ENCODE measurements around the gene L3MBTL4. TPM values are rescaled to one million over a fixed set of nuclear protein-coding genes. Genes with fewer than 3 reads are reported as not detected.
A peak's percentile ranks its signal among the peaks of the same experiment; 100 is the strongest.
"Not testable (repeated sequence)": the region's sequence is repeated elsewhere in the genome, so short reads cannot be mapped to it uniquely, and the experiment has no call there.

Gene L3MBTL4
- 10.9 TPM for total RNA-seq

- ATAC-seq (peak; percentile 78), DNase-seq (ENCODE audit: low spot score) (peak; percentile 81)
Observed at GRCh38 chr18:6414723-6415417, at the start of gene L3MBTL4. Gene L3MBTL4 (minus strand): TSS chr18:6414911. CDS start chr18:6311625, 103,286 bp downstream.

DNA sequence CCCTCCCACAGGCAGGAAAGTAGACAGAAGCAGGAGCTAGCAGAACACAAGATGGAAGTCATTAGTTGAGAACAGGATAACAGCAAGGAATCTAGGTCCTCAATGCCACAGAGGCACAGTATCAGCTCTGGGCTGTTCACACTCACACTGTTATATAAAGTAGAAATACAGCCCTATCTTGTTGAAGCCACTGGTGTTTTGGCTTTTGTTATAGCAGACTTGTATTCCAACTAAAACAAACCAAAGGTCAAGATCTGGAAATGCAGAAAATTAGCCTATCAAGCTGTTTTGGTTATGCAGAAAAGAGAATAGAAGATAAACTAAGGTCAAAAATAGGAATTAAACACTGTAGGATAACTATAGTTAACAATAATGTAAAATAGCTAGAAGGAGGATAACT, 37.5 kb upstream of the L3MBTL4 start:
- ATAC-seq (peak; percentile 97), DNase-seq (ENCODE audit: low spot score) (no peak)

GRCh38 chr18:6449213-6449612, 34.5 kb upstream of the L3MBTL4 start:
- DNase-seq (ENCODE audit: low spot score) (no peak), ATAC-seq (no peak)

DNA sequence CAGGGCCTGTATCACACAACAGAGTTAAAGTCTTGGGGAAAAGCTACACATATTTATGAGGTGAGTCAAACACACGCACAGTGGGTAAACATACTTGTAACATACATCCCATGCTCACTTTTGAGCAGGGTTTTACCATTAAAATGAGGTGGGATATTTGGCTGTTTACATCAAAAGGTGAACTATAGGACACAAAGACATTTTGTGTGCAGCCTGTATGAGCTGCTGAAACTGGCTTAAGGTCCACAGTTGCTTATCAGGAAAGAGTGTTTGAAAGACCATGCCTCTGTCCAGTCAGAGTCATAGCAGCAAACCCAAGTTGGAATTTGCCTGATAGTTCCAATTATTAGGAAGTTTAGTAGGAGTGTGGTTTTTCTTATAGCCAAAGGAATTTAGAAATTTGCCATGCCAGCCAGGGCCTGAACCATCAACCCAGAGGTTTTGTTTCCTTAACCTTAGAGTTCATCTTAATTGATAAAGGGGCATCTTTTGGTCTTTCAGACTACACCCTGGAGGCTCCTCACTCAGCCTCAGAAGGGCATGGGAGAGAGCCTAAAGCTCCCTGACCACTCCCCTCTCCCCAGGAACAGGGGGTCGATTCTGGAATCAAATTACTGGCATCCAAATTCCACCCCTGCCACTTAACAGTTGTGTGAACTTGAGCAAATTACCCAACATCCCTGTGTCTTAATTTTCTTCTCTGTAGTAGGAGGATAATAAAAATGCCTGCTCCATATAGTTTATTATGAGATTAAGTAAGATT, 29.9 kb upstream of the L3MBTL4 start:
- ATAC-seq (no peak), DNase-seq (ENCODE audit: low spot score) (no peak)

DNA sequence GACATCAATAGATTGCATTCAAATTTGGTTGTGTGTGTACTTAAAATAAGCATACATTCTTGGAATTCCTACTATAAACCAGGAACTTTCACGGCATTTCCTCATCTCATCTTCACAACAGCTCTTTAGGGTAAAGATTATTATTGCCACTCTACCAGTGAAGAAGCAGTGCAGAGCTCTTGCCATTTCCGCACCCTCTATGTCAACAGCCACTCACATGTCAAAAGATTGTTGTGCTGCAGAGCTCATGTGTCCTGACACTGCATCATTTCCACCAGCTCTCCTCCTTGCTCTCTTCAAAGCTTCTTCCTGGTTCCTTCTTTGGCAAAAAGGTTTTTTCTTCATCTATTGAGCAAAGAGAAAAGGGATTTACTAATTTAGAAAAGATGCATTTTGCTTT, 26.5 kb upstream of the L3MBTL4 start:
- DNase-seq (ENCODE audit: low spot score) (no peak), ATAC-seq (no peak)

- DNase-seq (ENCODE audit: low spot score) (no peak), ATAC-seq (no peak)
Observed at GRCh38 chr18:6437937-6438818, 23.5 kb upstream of the L3MBTL4 start.

DNA sequence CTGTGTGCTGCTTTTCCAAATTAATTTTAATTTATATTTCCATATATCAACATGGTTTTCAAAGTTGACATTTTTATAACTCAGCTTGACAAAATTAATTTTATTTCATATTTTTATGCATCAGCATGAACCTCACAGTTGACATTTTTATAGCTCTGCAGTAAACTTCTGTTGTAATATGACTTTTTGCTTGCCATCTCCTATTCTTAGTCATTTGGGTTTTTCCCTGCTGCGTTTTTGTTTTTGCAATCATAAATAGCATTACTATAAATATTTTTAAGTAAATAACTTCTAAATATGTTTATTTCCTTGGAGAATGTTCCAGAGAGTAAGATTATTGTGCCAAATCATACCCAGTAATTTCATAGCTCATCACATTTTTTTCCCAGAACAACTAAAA, 21.0 kb upstream of the L3MBTL4 start:
- ATAC-seq: no peak

GRCh38 chr18:6434987-6435709, 20.4 kb upstream of the L3MBTL4 start:
- no peak for ATAC-seq
- DNase-seq (ENCODE audit: low spot score): no peak

More for the DNA sequence above, 21.0 kb upstream of the L3MBTL4 start:
- no peak for DNase-seq (ENCODE audit: low spot score)

DNA sequence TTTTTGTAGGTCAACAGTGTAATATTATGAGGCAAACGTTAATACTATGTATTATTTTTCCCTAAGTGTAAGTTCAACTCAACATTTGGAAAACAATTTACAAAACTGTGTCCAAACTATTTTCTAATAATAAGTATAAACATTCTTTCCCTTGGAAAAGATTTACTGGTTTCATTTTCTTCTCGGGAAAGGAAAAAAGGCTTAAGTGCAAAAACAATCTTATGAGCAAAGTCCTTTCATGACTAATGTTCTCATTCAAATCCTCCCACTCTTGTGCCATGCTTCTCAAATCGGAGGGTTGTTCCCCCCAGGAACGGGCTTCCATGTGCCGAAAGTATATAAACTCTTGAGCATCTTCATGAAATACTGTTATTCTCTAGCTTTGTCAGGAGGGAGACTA, 19.8 kb upstream of the L3MBTL4 start:
- DNase-seq (ENCODE audit: low spot score) (no peak), ATAC-seq (no peak)

GRCh38 chr18:6431659-6432318, 17.1 kb upstream of the L3MBTL4 start:
- DNase-seq (ENCODE audit: low spot score): peak; percentile 73
- peak; percentile 91 for ATAC-seq

GRCh38 chr18:6428851-6429395, 14.2 kb upstream of the L3MBTL4 start:
- DNase-seq (ENCODE audit: low spot score) (no peak), ATAC-seq (no peak)

DNA sequence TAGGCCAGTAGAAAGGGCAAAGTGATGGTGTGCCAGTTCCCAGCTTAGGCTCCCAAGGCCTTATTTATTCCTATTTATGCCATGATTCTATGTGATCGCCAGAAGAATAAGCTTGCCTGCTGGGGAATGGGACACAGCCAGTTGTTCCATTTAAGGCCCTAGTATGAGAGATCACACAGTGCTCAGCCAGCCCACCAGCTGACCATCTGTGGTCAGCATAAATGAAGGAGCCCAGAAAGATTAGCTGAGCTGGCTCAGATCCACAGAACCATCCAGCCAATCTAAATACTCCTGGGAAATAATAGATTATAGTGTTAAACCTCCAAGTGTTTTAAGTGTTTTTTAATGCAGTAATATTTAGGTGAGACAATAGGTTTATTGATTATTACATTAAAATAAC, 12.6 kb upstream of the L3MBTL4 start:
- no peak for DNase-seq (ENCODE audit: low spot score)
- no peak for ATAC-seq

GRCh38 chr18:6423289-6423688, 8.6 kb upstream of the L3MBTL4 start:
- ATAC-seq (no peak), DNase-seq (ENCODE audit: low spot score) (no peak)

- peak; percentile 85 for ATAC-seq
Observed at GRCh38 chr18:6414118-6414722, 491 bp downstream of the L3MBTL4 start.

DNA sequence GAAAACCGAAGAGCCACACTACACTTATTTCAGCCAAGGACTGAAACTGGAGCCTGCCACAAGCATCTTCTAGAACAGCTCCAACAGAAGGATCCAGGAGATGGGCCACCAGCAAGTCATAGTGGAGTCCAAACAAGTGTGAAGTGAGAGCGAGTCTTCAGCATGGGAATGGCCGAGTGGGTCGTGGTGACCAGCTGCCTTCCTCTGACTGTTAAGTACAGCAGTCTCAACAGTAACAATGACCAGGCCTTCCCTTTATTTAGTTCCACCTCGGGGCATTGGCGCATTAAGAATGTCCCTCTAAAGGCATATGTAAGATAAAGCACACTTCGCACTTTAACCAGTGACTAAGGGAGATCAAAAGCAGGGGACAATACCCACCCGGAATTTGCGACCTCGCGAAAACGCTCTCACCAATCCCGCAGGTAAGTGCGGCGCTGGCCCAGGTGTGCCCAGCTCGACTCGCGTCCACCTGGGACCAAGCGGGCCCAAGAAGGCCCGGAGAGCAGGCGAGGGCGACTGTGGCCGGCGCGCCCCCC, 1.1 kb downstream of the L3MBTL4 start:
- peak; percentile 15 for ATAC-seq
- DNase-seq (ENCODE audit: low spot score): no peak

More at GRCh38 chr18:6414118-6414722, 491 bp downstream of the L3MBTL4 start:
- peak; percentile 84 for DNase-seq (ENCODE audit: low spot score)

DNA sequence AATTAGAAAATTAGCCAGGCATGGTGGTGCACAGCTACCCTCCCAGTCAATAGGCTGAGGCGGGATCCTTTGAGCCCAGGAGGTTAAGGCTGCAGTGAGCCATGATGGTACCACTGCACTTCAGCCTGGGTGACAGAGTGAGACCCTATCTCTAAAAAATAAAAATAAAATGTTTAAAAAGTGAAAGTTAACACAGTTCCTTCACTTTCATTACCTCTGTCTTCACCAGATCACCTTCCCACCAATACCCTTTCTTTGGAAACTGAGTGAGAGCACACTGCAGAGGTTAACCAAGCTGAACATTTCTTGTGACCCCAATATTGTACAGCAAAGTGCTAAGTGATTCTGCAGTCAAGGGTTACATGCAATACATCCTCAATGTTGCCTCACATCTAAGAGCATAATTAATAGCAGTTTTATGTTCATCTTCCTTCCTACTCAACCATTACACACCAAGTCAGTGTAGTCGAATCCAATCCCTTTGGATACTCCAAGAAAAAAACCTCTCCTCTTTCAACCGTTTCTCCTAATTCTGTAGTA, 1.7 kb downstream of the L3MBTL4 start:
- ATAC-seq (no peak), DNase-seq (ENCODE audit: low spot score) (no peak)

GRCh38 chr18:6411382-6411781, 3.3 kb downstream of the L3MBTL4 start:
- ATAC-seq: no peak

GRCh38 chr18:6409933-6410332, 4.8 kb downstream of the L3MBTL4 start:
- DNase-seq (ENCODE audit: low spot score): no peak
- ATAC-seq: no peak

More at GRCh38 chr18:6411382-6411781, 3.3 kb downstream of the L3MBTL4 start:
- no peak for DNase-seq (ENCODE audit: low spot score)

- not testable (repeated sequence) for ATAC-seq; DNase-seq (ENCODE audit: low spot score)
Observed at GRCh38 chr18:6408543-6408942, 6.2 kb downstream of the L3MBTL4 start.

All from left lobe of liver (tissue), 2 donors.